Measurements from ENCODE around the gene MAP1LC3C.

MAP1LC3C gene

GRCh38 chr1:242023805-242024204 is 24.9 kb upstream of the MAP1LC3C start:
- H3K4me3 ChIP-seq (replicated peaks; ENCODE audit: low read depth, low read length) = no peak overlapping the region
- DNase-seq (ENCODE audit: extremely low read depth, insufficient read length) = no peak
- no peaks in the 10 kb centered on the region for H3K36me3 ChIP-seq (ENCODE audit: control insufficient read depth, insufficient read depth, low read length)
- no peaks in the 10 kb centered on the region for H3K27me3 ChIP-seq (replicated peaks; ENCODE audit: control insufficient read depth, insufficient read depth, low read length)
- TF ChIP-seq, protein P1, sequence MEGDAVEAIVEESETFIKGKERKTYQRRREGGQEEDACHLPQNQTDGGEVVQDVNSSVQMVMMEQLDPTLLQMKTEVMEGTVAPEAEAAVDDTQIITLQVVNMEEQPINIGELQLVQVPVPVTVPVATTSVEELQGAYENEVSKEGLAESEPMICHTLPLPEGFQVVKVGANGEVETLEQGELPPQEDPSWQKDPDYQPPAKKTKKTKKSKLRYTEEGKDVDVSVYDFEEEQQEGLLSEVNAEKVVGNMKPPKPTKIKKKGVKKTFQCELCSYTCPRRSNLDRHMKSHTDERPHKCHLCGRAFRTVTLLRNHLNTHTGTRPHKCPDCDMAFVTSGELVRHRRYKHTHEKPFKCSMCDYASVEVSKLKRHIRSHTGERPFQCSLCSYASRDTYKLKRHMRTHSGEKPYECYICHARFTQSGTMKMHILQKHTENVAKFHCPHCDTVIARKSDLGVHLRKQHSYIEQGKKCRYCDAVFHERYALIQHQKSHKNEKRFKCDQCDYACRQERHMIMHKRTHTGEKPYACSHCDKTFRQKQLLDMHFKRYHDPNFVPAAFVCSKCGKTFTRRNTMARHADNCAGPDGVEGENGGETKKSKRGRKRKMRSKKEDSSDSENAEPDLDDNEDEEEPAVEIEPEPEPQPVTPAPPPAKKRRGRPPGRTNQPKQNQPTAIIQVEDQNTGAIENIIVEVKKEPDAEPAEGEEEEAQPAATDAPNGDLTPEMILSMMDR (IDR thresholded peaks at IDR 0.05; ENCODE audit: insufficient read depth, low read length, poor library complexity, severe bottlenecking) = no peak

- no peak for DNase-seq (ENCODE audit: extremely low read depth, insufficient read length)
- H3K36me3 ChIP-seq (ENCODE audit: control insufficient read depth, insufficient read depth, low read length) = no peaks in the 10 kb centered on the region
- TF ChIP-seq, protein P1 (IDR thresholded peaks at IDR 0.05; ENCODE audit: insufficient read depth, low read length, poor library complexity, severe bottlenecking) = no peak
- no peak overlapping the region for H3K4me3 ChIP-seq (replicated peaks; ENCODE audit: low read depth, low read length)
- no peaks in the 10 kb centered on the region for H3K27me3 ChIP-seq (replicated peaks; ENCODE audit: control insufficient read depth, insufficient read depth, low read length)
Measured at GRCh38 chr1:242019018-242019417, 20.1 kb upstream of the MAP1LC3C start.

- TF ChIP-seq, protein P1 (IDR thresholded peaks at IDR 0.05; ENCODE audit: insufficient read depth, low read length, poor library complexity, severe bottlenecking) = peak; percentile 82
- DNase-seq (ENCODE audit: extremely low read depth, insufficient read length) = no peak
- Histone ChIP-seq H3K27me3 (replicated peaks; ENCODE audit: control insufficient read depth, insufficient read depth, low read length) (no peaks in the 10 kb centered on the region), H3K4me3 (replicated peaks; ENCODE audit: low read depth, low read length) (no peak overlapping the region), H3K36me3 (ENCODE audit: control insufficient read depth, insufficient read depth, low read length) (no peaks in the 10 kb centered on the region)
Measured at GRCh38 chr1:242017580-242018233, 18.8 kb upstream of the MAP1LC3C start.

- no peak for DNase-seq (ENCODE audit: extremely low read depth, insufficient read length)
- H3K27me3 ChIP-seq (replicated peaks; ENCODE audit: control insufficient read depth, insufficient read depth, low read length) = no peaks in the 10 kb centered on the region
- TF ChIP-seq, protein P1 (IDR thresholded peaks at IDR 0.05; ENCODE audit: insufficient read depth, low read length, poor library complexity, severe bottlenecking) = no peak
- H3K4me3 ChIP-seq (replicated peaks; ENCODE audit: low read depth, low read length) = no peak overlapping the region
- no peaks in the 10 kb centered on the region for H3K36me3 ChIP-seq (ENCODE audit: control insufficient read depth, insufficient read depth, low read length)
Measured at GRCh38 chr1:242016479-242016878, 17.6 kb upstream of the MAP1LC3C start.

DNA sequence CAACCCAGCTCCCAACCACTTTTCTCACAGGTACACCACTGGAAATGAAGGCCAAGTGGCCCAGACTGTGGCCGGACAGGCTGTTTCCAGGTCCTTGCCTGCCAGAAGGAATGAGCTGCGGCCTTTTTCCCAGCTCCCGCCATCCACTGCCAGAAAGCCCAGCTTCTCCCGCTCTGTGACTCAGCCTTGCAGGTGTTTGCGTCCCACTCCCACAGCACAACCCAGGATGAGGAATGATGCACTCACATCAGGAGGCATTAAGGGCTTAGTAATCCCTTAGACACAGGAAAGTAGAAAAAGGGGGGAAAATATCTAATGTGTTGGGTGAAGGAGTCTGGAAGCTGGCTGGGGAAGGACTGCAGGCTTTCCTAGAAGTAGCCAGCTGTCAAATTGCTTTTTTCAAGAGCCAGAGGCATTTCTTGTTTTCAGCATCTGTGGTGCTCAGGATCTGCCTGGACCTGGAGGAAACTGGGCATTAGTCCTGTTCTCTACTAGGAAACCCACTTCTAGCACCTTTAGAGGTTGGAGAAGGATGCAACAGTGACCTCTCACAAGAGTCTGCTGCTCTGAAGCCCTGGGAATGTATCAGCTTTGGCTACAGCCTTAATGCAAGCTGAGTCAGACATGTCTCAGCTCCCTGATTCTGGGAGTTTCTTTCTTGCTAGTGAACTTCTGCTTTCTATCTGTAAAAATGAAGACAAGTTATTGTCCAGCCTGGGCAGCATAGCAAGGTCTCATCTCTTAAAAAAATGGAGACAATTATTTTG is 13.2 kb upstream of the MAP1LC3C start:
- no peak for DNase-seq (ENCODE audit: extremely low read depth, insufficient read length)
- TF ChIP-seq, protein P1 (IDR thresholded peaks at IDR 0.05; ENCODE audit: insufficient read depth, low read length, poor library complexity, severe bottlenecking) = no peak
- H3K36me3 ChIP-seq (ENCODE audit: control insufficient read depth, insufficient read depth, low read length) = no peaks in the 10 kb centered on the region
- H3K27me3 ChIP-seq (replicated peaks; ENCODE audit: control insufficient read depth, insufficient read depth, low read length) = no peaks in the 10 kb centered on the region
- no peak overlapping the region for H3K4me3 ChIP-seq (replicated peaks; ENCODE audit: low read depth, low read length)
